IMR-90 (cell line): ENCODE results near the gene IRF2. TPM values are rescaled to one million over a fixed set of nuclear protein-coding genes. Genes with fewer than 3 reads are reported as not detected.
A peak's percentile ranks its signal among the peaks of the same experiment; 100 is the strongest.

Source experiments
- ATAC-seq: fragments of 200-7000 bp; cut with Tn5 transposase; 2 replicates; pipeline ENCODE4 v1.9.1; 2020; ENCODE audit warnings: low read depth, mild to moderate bottlenecking, moderate library complexity
- BruUV-seq: library from RNA; stranded (reverse); fragments of 400-500 nt; replicated peaks from 2 replicates; lab custom pipeline; 2021; lab: Mats Ljungman, UMichigan
- CTCF ChIA-PET: fragments of 300-600 bp; formaldehyde crosslinking; extraction: SDS; loops from one replicate; lab custom pipeline; 2021; ENCODE audit warnings: antibody characterized with exemption; lab: Yijun Ruan, JAX
- POLR2A ChIA-PET: fragments of 300-600 bp; sonication (Branson Sonifier 250); formaldehyde crosslinking; loops from one replicate; lab custom pipeline; 2022; ENCODE audit warnings: antibody characterized with exemption; ENCODE audit not compliant: unreplicated experiment; lab: Charles Lee
- DNase-seq: peaks from one replicate; pipeline ENCODE4 v3.0.0; 2013
- H2AFZ ChIP-seq: replicated peaks from 2 replicates; pipeline ENCODE3; 2013; ENCODE audit warnings: low read length, mild to moderate bottlenecking; ENCODE audit not compliant: poor library complexity
- H2AK5ac ChIP-seq: 2 replicates; pipeline ENCODE4 v1.6.1; 2013; ENCODE audit warnings: low read depth, low read length, inconsistent platforms
- H2AK9ac ChIP-seq: replicated peaks from 2 replicates; pipeline ENCODE3; 2013; ENCODE audit warnings: mild to moderate bottlenecking, low read depth, low read length, moderate library complexity; ENCODE audit not compliant: poor library complexity
- H2BK120ac ChIP-seq: 2 replicates; pipeline ENCODE4 v1.6.1; 2013; ENCODE audit warnings: low read depth, low read length, inconsistent platforms
- H2BK15ac ChIP-seq: 3 replicates; pipeline ENCODE4 v1.6.1; 2013; ENCODE audit warnings: low read depth, low read length, inconsistent platforms
- H2BK20ac ChIP-seq: 2 replicates; pipeline ENCODE4 v1.6.1; 2013; ENCODE audit warnings: low read depth, mild to moderate bottlenecking, inconsistent platforms, low read length, moderate library complexity
- H2BK5ac ChIP-seq: 2 replicates; pipeline ENCODE4 v1.6.1; 2013; ENCODE audit warnings: mild to moderate bottlenecking, low read depth, low read length, inconsistent platforms; ENCODE audit not compliant: poor library complexity, severe bottlenecking
- H3K14ac ChIP-seq: replicated peaks from 2 replicates; pipeline ENCODE4 v1.6.1; 2013; ENCODE audit warnings: low read depth, low read length, inconsistent platforms
- H3K18ac ChIP-seq: 2 replicates; pipeline ENCODE4 v1.6.1; 2013; ENCODE audit warnings: low read depth, low read length, control low read depth
- H3K23ac ChIP-seq: 2 replicates; pipeline ENCODE4 v1.6.1; 2013; ENCODE audit warnings: low read depth, low read length, inconsistent platforms
- H3K27ac ChIP-seq: 2 replicates; pipeline ENCODE4 v1.5.1; 2013; ENCODE audit warnings: mild to moderate bottlenecking, control low read depth, low read length; ENCODE audit not compliant: insufficient read depth
- H3K27me3 ChIP-seq: 2 replicates; pipeline ENCODE4 v1.6.1; 2013; ENCODE audit warnings: low read length; ENCODE audit not compliant: control insufficient read depth, insufficient read depth
- H3K36me3 ChIP-seq: 2 replicates; pipeline ENCODE4 v1.6.1; 2013; ENCODE audit warnings: low read length, mixed read lengths; ENCODE audit not compliant: control insufficient read depth, insufficient read depth
- H3K4ac ChIP-seq: 2 replicates; pipeline ENCODE4 v1.6.1; 2013; ENCODE audit warnings: low read depth, low read length, inconsistent platforms
- H3K4me1 ChIP-seq: 2 replicates; pipeline ENCODE4 v1.6.1; 2013; ENCODE audit warnings: low read length, mixed read lengths; ENCODE audit not compliant: control insufficient read depth, insufficient read depth
- H3K4me2 ChIP-seq: 2 replicates; pipeline ENCODE4 v1.6.1; 2013; ENCODE audit warnings: low read depth, mild to moderate bottlenecking, control low read depth, low read length, moderate library complexity
- H3K4me3 ChIP-seq: 2 replicates; pipeline ENCODE4 v1.5.1; 2013; ENCODE audit warnings: low read depth, mild to moderate bottlenecking, control low read depth, low read length, moderate library complexity; ENCODE audit not compliant: insufficient read depth
- H3K56ac ChIP-seq: 2 replicates; pipeline ENCODE4 v1.6.1; 2013; ENCODE audit warnings: low read length, inconsistent platforms; ENCODE audit not compliant: insufficient read depth; ENCODE audit errors: extremely low read depth
- H3K79me1 ChIP-seq, 2 experiments: 2 replicates each; pipeline ENCODE4 v1.6.1; 2013; ENCODE audit warnings: low read length in 2 of 2, inconsistent platforms in 1 of 2, low read depth in 1 of 2
- H3K9ac ChIP-seq: 2 replicates; pipeline ENCODE4 v1.6.1; 2013; ENCODE audit warnings: low read depth, low read length, control low read depth
- H3K9me1 ChIP-seq: 2 replicates; pipeline ENCODE4 v1.6.1; 2013; ENCODE audit warnings: low read length, inconsistent platforms; ENCODE audit not compliant: insufficient read depth
- H3K9me3 ChIP-seq: 2 replicates; pipeline ENCODE4 v1.6.1; 2013; ENCODE audit warnings: low read length; ENCODE audit not compliant: control insufficient read depth, insufficient read depth
- H4K20me1 ChIP-seq: 2 replicates; pipeline ENCODE4 v1.6.1; 2013; ENCODE audit warnings: low read length, inconsistent platforms; ENCODE audit not compliant: insufficient read depth
- H4K5ac ChIP-seq: 2 replicates; pipeline ENCODE4 v1.6.1; 2013; ENCODE audit warnings: mild to moderate bottlenecking, low read depth, low read length, control low read depth
- H4K8ac ChIP-seq, 2 experiments: 2 replicates each; pipeline ENCODE4 v1.6.1; 2013; ENCODE audit warnings: low read depth in 2 of 2, low read length in 2 of 2, control low read depth in 1 of 2, inconsistent platforms in 1 of 2
- H4K91ac ChIP-seq: 2 replicates; pipeline ENCODE4 v1.6.1; 2013; ENCODE audit warnings: low read depth, low read length, inconsistent platforms; ENCODE audit not compliant: insufficient read depth
- BHLHE40 ChIP-seq: fragments of 150-350 bp; IDR thresholded peaks from 2 replicates; pipeline ENCODE4 v1.6.1; 2016; ENCODE audit warnings: mild to moderate bottlenecking, low read depth, low read length
- CEBPB ChIP-seq: IDR thresholded peaks from 2 replicates; pipeline ENCODE4 v1.6.1; 2012; ENCODE audit warnings: low read depth, low read length, improper control_type of control experiment
- CHD1 ChIP-seq: IDR thresholded peaks from 2 replicates; pipeline ENCODE4 v1.6.1; 2012; ENCODE audit warnings: low read depth, low read length, improper control_type of control experiment
- FOS ChIP-seq: fragments of 150-350 bp; IDR thresholded peaks from 2 replicates; pipeline ENCODE4 v1.6.1; 2016; ENCODE audit warnings: low read depth, low read length
- MAFK ChIP-seq: IDR thresholded peaks from 2 replicates; pipeline ENCODE4 v1.6.1; 2012; ENCODE audit warnings: low read depth, low read length, improper control_type of control experiment
- MAZ ChIP-seq: IDR thresholded peaks from 2 replicates; pipeline ENCODE4 v1.6.1; 2012; ENCODE audit warnings: low read depth, mild to moderate bottlenecking, low read length, improper control_type of control experiment, moderate library complexity, borderline replicate concordance
- MXI1 ChIP-seq: IDR thresholded peaks from 2 replicates; pipeline ENCODE4 v1.6.1; 2012; ENCODE audit warnings: low read depth, mild to moderate bottlenecking, low read length, moderate library complexity, borderline replicate concordance
- NFE2L2 ChIP-seq: fragments of 150-350 bp; IDR thresholded peaks from 2 replicates; pipeline ENCODE4 v1.6.1; 2016; ENCODE audit warnings: low read depth, mild to moderate bottlenecking, low read length
- POLR2A ChIP-seq: IDR thresholded peaks from 2 replicates; pipeline ENCODE4 v1.6.1; 2012; ENCODE audit warnings: mild to moderate bottlenecking, low read depth, low read length
- RAD21 ChIP-seq: IDR thresholded peaks from 2 replicates; pipeline ENCODE4 v1.6.1; 2012; ENCODE audit warnings: low read length, improper control_type of control experiment
- RCOR1 ChIP-seq: IDR thresholded peaks from 2 replicates; pipeline ENCODE4 v1.6.1; 2012; ENCODE audit warnings: mild to moderate bottlenecking, low read length, improper control_type of control experiment; ENCODE audit not compliant: insufficient replicate concordance
- RFX5 ChIP-seq: IDR thresholded peaks from 2 replicates; pipeline ENCODE4 v1.8.0; 2012; ENCODE audit warnings: low read depth, mild to moderate bottlenecking, low read length, moderate library complexity
- SMC3 ChIP-seq: fragments of 150-350 bp; IDR thresholded peaks from 2 replicates; pipeline ENCODE4 v1.6.1; 2016; ENCODE audit warnings: low read depth, mild to moderate bottlenecking, antibody characterized with exemption, low read length, moderate library complexity
- WGBS, 2 experiments: methylation state at CpG; one replicate each; pipeline versions ENCODE4 v1.1.5 to v1.1.7; 2013; ENCODE audit warnings: missing lambda C conversion rate in 2 of 2; ENCODE audit not compliant: insufficient read length in 1 of 2; ENCODE audit errors: extremely low coverage in 2 of 2; 5-methylcytosine and 5-hydroxymethylcytosine counted together
- dilution Hi-C: fragments of 300-500 bp; cut with HindIII; formaldehyde crosslinking; loops from one replicate; pipeline ENCODE4 v1.14.3; 2018; ENCODE audit warnings: low sequenced_read_pairs; ENCODE audit not compliant: unreplicated experiment
- in situ Hi-C: fragments of 300-500 bp; cut with MboI; formaldehyde crosslinking; loops from 3 replicates; pipeline ENCODE4 v1.14.3; 2019; ENCODE audit warnings: low sequenced_read_pairs, inconsistent platforms, mixed read lengths
- intact Hi-C: fragments of 100-400 bp; cut with micrococcal nuclease; formaldehyde crosslinking; loops from 2 replicates; pipeline ENCODE4 v1.10.0; 2022
- polyA plus RNA-seq, 3 experiments: library from polyadenylated mRNA; depleted of rRNA; stranded (reverse); fragments of >200 nt; gene quantifications; 2 replicates each; pipeline ENCODE4 v1.2.3, GENCODE V29; 2012; ENCODE audit warnings: low replicate concordance in 1 of 3
- total RNA-seq: library from RNA; depleted of rRNA; stranded (reverse); fragments of >200 nt; gene quantifications from 2 replicates; pipeline ENCODE4 v1.2.3, GENCODE V29; 2012
- TF ChIP-seq, protein P1 (sequence below): conservative IDR thresholded peaks from 2 replicates; pipeline ENCODE4 v1.5.1; 2012; ENCODE audit warnings: mild to moderate bottlenecking, low read depth, low read length, improper control_type of control experiment
- TF ChIP-seq, protein P2 (sequence below): fragments of 150-350 bp; IDR thresholded peaks from 2 replicates; pipeline ENCODE4 v1.6.1; 2017; ENCODE audit warnings: mild to moderate bottlenecking, antibody characterized with exemption, low read length, low read depth
- TF ChIP-seq, protein P3 (sequence below): fragments of 150-350 bp; IDR thresholded peaks from 2 replicates; pipeline ENCODE4 v1.6.1; 2016; ENCODE audit warnings: low read depth, mild to moderate bottlenecking, low read length, moderate library complexity, borderline replicate concordance

The IRF2 gene
- total and polyA plus RNA-seq, 2 of the 4 experiments (the other 2 are of a cell fraction), result 16.5 to 21.9 TPM

DNA sequence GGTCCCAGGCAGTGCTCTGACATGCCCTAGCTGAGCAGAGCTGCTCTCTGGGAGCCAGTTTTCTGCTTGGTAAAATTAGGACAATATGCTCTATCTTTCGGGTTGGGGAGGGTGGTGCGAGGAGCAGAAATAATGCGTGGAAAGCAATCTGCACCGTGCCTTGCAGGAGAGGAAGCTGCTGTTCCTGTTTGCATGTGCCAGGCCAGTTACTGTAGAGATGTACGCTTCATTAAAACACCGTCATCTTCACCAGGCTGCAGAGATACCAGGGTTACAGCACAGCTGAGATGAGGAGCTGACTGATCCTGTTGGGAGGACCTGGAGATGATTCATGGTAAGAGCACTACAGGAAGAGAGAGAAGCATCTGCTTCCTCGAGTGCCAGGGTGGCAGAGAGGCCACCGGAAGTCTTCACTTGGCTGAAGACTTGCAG, 29.5 kb upstream of the IRF2 start:
- 51% methylated on average over 4 of the region's 8 CpGs; no CpG with 5 or more reads in 1 of the 2 experiments for WGBS, 2 experiments
- CTCF ChIA-PET, result interaction anchor here (1.6 kb wide), 1 partner anchor 239 kb away, joined by 4 read pairs; no protein-coding TSS in a partner anchor
- POLR2A ChIA-PET, result no interaction called here
- Histone ChIP-seq H2BK120ac (no peak overlapping the region), H2BK15ac (no peak overlapping the region), H3K27me3 (no peaks in the 10 kb centered on the region), H3K14ac (no peak overlapping the region), H2AFZ (peak overlapping the region; percentile 72), H3K36me3 (no peaks in the 10 kb centered on the region), H3K79me1 (no peaks in the 10 kb centered on the region), H3K27ac (no peak overlapping the region), H3K56ac (no peak overlapping the region), H3K4ac (no peak overlapping the region), H3K18ac (no peak overlapping the region), H3K23ac (no peak overlapping the region), H3K4me2 (no peak overlapping the region), H2AK5ac (no peak overlapping the region), H3K9me3 (peaks cover 2% of the 10 kb centered on the region; the same call in 1 of the 2 replicates), H4K91ac (no peak overlapping the region), H3K4me3 (no peak overlapping the region), H3K9me1 (no peaks in the 10 kb centered on the region), H2BK20ac (no peak overlapping the region), H2AK9ac (peak overlapping the region; percentile 66), H3K4me1 (no peaks in the 10 kb centered on the region; the same call in 1 of the 2 replicates), H3K9ac (no peak overlapping the region), H2BK5ac (no peak overlapping the region), H4K20me1 (no peaks in the 10 kb centered on the region), H4K5ac (no peak overlapping the region), H4K8ac (no peak overlapping the region)
- no peak for TF ChIP-seq RFX5
- no peak for TF ChIP-seq BHLHE40
- TF ChIP-seq, protein P1, sequence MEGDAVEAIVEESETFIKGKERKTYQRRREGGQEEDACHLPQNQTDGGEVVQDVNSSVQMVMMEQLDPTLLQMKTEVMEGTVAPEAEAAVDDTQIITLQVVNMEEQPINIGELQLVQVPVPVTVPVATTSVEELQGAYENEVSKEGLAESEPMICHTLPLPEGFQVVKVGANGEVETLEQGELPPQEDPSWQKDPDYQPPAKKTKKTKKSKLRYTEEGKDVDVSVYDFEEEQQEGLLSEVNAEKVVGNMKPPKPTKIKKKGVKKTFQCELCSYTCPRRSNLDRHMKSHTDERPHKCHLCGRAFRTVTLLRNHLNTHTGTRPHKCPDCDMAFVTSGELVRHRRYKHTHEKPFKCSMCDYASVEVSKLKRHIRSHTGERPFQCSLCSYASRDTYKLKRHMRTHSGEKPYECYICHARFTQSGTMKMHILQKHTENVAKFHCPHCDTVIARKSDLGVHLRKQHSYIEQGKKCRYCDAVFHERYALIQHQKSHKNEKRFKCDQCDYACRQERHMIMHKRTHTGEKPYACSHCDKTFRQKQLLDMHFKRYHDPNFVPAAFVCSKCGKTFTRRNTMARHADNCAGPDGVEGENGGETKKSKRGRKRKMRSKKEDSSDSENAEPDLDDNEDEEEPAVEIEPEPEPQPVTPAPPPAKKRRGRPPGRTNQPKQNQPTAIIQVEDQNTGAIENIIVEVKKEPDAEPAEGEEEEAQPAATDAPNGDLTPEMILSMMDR, result no peak
- TF ChIP-seq RCOR1, result no peak
- no peak for TF ChIP-seq CHD1
- no peak for TF ChIP-seq RAD21
- TF ChIP-seq, protein P2, sequence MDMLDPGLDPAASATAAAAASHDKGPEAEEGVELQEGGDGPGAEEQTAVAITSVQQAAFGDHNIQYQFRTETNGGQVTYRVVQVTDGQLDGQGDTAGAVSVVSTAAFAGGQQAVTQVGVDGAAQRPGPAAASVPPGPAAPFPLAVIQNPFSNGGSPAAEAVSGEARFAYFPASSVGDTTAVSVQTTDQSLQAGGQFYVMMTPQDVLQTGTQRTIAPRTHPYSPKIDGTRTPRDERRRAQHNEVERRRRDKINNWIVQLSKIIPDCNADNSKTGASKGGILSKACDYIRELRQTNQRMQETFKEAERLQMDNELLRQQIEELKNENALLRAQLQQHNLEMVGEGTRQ, result no peak
- TF ChIP-seq CEBPB, result no peak
- no peak for TF ChIP-seq SMC3
- TF ChIP-seq POLR2A, result no peak
- TF ChIP-seq MXI1, result no peak
- no peak for TF ChIP-seq MAFK
- TF ChIP-seq, protein P3, sequence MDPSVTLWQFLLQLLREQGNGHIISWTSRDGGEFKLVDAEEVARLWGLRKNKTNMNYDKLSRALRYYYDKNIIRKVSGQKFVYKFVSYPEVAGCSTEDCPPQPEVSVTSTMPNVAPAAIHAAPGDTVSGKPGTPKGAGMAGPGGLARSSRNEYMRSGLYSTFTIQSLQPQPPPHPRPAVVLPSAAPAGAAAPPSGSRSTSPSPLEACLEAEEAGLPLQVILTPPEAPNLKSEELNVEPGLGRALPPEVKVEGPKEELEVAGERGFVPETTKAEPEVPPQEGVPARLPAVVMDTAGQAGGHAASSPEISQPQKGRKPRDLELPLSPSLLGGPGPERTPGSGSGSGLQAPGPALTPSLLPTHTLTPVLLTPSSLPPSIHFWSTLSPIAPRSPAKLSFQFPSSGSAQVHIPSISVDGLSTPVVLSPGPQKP, result no peak
- no peak for TF ChIP-seq MAZ
- TF ChIP-seq NFE2L2, result no peak
- no peak for TF ChIP-seq FOS
- in situ Hi-C loops (no loop called here), intact Hi-C loops (no loop called here), dilution Hi-C loops (no loop called here)
- DNase-seq (peak; percentile 20), ATAC-seq (no peak)
- BruUV-seq, result no TSS peak
